ENCODE results near the gene ZNF385C.

GRCh38 chr17:42042598-42043319 lies 55.5 kb downstream of the ZNF385C start:
- no peak for TF ChIP-seq CTCF (IDR thresholded peaks at IDR 0.05)
- no peak for TF ChIP-seq EP300 (IDR thresholded peaks at IDR 0.05)
